T-helper 1 cell treated with Interleukin-12 subunit alpha and Interleukin-12 subunit beta and Interleukin-4 antibody, amounts not matched to agents 30 ng/mL and 1 ng/mL, for 36 hours (primary cell): ENCODE measurements around the gene CDC25B. TPM values are rescaled to one million over a fixed set of nuclear protein-coding genes. Genes with fewer than 3 reads are reported as not detected.

Source experiments
- total RNA-seq: library from RNA; stranded (reverse); gene quantifications from 2 replicates; pipeline ENCODE4 v1.2.3, GENCODE V29; 2022

CDC25B gene
- total RNA-seq, 1 donor from 2014 or later = 290 TPM

Other genes starting within 250 kb of the CDC25B start
- not detected in 2 replicates for gene GFRA4, start 132.9 kb upstream of the CDC25B start, total RNA-seq
- not detected in 2 replicates for gene ADAM33, start 114.3 kb upstream of the CDC25B start, total RNA-seq
- gene SIGLEC1, start 83.7 kb upstream of the CDC25B start, total RNA-seq = not detected in 2 replicates
- gene HSPA12B, start 63.6 kb upstream of the CDC25B start, total RNA-seq = not detected in 2 replicates
- gene ADISSP, start 28.6 kb upstream of the CDC25B start, total RNA-seq = 22.7 and 24.9 TPM in 2 replicates
- 0.12 TPM in 1 of 2 replicates, not detected in the other for gene SPEF1, start 14.9 kb upstream of the CDC25B start, total RNA-seq
- 73.1 and 78.4 TPM in 2 replicates for gene CENPB, start 9.6 kb upstream of the CDC25B start, total RNA-seq
- gene AP5S1, start 24.2 kb downstream of the CDC25B start, total RNA-seq = 15.7 and 17.3 TPM in 2 replicates
- 43.1 and 44.0 TPM in 2 replicates for gene MAVS, start 50.5 kb downstream of the CDC25B start, total RNA-seq
- gene PANK2, start 93.1 kb downstream of the CDC25B start, total RNA-seq = 52.2 and 59.1 TPM in 2 replicates
- gene RNF24, start 219.2 kb downstream of the CDC25B start, total RNA-seq = 16.3 and 17.2 TPM in 2 replicates